Measurements from ENCODE around the gene SCO2. TPM values are rescaled to one million over a fixed set of nuclear protein-coding genes. Genes with fewer than 3 reads are reported as not detected.

SCO2 gene
- total and polyA plus RNA-seq, 2 of the 4 experiments (the other 2 are of a cell fraction), result 1.3 to 1.9 TPM

GRCh38 chr22:50537765-50538164, 12.4 kb upstream of the SCO2 start:
- no peak overlapping the region for H2AFZ ChIP-seq (replicated peaks; ENCODE audit: low read length, poor library complexity)
- no peak overlapping the region for H3K14ac ChIP-seq (replicated peaks; ENCODE audit: low read depth, low read length)
- H2BK20ac ChIP-seq (ENCODE audit: low read depth, low read length), result 0 out of 2 replicates have a peak overlapping the region, but pooled peaks have one; percentile 17
- TF ChIP-seq FOS (IDR thresholded peaks at IDR 0.05; ENCODE audit: low read depth, low read length) (no peak), NFE2L2 (IDR thresholded peaks at IDR 0.05; ENCODE audit: low read depth, low read length) (no peak), MAZ (IDR thresholded peaks at IDR 0.05; ENCODE audit: borderline replicate concordance, low read depth, low read length) (no peak), SMC3 (IDR thresholded peaks at IDR 0.05; ENCODE audit: low read depth, low read length) (no peak), RCOR1 (IDR thresholded peaks at IDR 0.05; ENCODE audit: insufficient replicate concordance, low read length) (no peak), ELK1 (IDR thresholded peaks at IDR 0.05; ENCODE audit: borderline replicate concordance, low read depth, low read length) (no peak), MAFK (IDR thresholded peaks at IDR 0.05; ENCODE audit: low read depth, low read length) (no peak), RFX5 (IDR thresholded peaks at IDR 0.05; ENCODE audit: low read depth, low read length) (no peak), CEBPB (IDR thresholded peaks at IDR 0.05; ENCODE audit: low read depth, low read length) (no peak), MXI1 (IDR thresholded peaks at IDR 0.05; ENCODE audit: borderline replicate concordance, low read depth, low read length) (no peak), USF2 (IDR thresholded peaks at IDR 0.05; ENCODE audit: low read depth, low read length) (no peak), CTCF (conservative IDR thresholded peaks at IDR 0.05; ENCODE audit: low read depth, low read length) (no peak), POLR2A (IDR thresholded peaks at IDR 0.05; ENCODE audit: low read depth, low read length) (no peak), CHD1 (IDR thresholded peaks at IDR 0.05; ENCODE audit: low read depth, low read length) (no peak), RAD21 (IDR thresholded peaks at IDR 0.05; ENCODE audit: low read length) (no peak), BHLHE40 (IDR thresholded peaks at IDR 0.05; ENCODE audit: low read depth, low read length) (no peak)
- no peak overlapping the region for H2BK5ac ChIP-seq (ENCODE audit: low read depth, low read length, poor library complexity, severe bottlenecking)
- H4K5ac ChIP-seq (ENCODE audit: low read depth, low read length), result peak overlapping the region; percentile 26; the same call in 1 of the 2 replicates
- BruUV-seq (replicated peaks), result no TSS peak
- POLR2A ChIA-PET (ENCODE audit: unreplicated experiment), result no interaction called here
- no peaks in the 10 kb centered on the region for H3K79me1 ChIP-seq (ENCODE audit: low read depth in 1 of 2, low read length in 2 of 2)
- no peak for ATAC-seq (ENCODE audit: low read depth)
- no peak overlapping the region for H3K4me3 ChIP-seq (ENCODE audit: insufficient read depth, low read depth, low read length)
- H3K23ac ChIP-seq (ENCODE audit: low read depth, low read length), result no peak overlapping the region
- no peak overlapping the region for H2AK9ac ChIP-seq (replicated peaks; ENCODE audit: low read depth, low read length, poor library complexity)
- no peaks in the 10 kb centered on the region for H3K36me3 ChIP-seq (ENCODE audit: control insufficient read depth, insufficient read depth, low read length)
- no peak overlapping the region for H3K4me2 ChIP-seq (ENCODE audit: low read depth, low read length)
- H4K8ac ChIP-seq (ENCODE audit: low read depth in 2 of 2, low read length in 2 of 2), result peak overlapping the region; percentile 12 to 62; a peak in 1 of 4 replicates
- peaks cover 7% of the 10 kb centered on the region for H3K9me1 ChIP-seq (ENCODE audit: insufficient read depth, low read length)
- DNase-seq, result no peak
- in situ Hi-C loops (cut with MboI; ENCODE audit: low sequenced_read_pairs), result no loop called here
- H3K27ac ChIP-seq (ENCODE audit: insufficient read depth, low read length), result no peak overlapping the region
- no peak overlapping the region for H3K4ac ChIP-seq (ENCODE audit: low read depth, low read length)
- intact Hi-C loops (cut with micrococcal nuclease), result loop anchor here (2.0 kb wide), 1 partner anchor 45 kb away; the partner anchor contains the start of gene CHKB
- peak overlapping the region; percentile 52 for H2AK5ac ChIP-seq (ENCODE audit: low read depth, low read length)
- H3K18ac ChIP-seq (ENCODE audit: low read depth, low read length), result no peak overlapping the region
- 90 to 100% methylated on average over 2 to 7 of the region's 13 CpGs for WGBS, 2 experiments (ENCODE audit: extremely low coverage in 2 of 2, insufficient read length in 1 of 2)
- dilution Hi-C loops (cut with HindIII; ENCODE audit: low sequenced_read_pairs, unreplicated experiment), result no loop called here
- H2BK120ac ChIP-seq (ENCODE audit: low read depth, low read length), result peak overlapping the region; percentile 59
- H3K4me1 ChIP-seq (ENCODE audit: control insufficient read depth, insufficient read depth, low read length), result peaks cover 12% of the 10 kb centered on the region
- H3K9me3 ChIP-seq (ENCODE audit: control insufficient read depth, insufficient read depth, low read length), result no peaks in the 10 kb centered on the region
- H4K91ac ChIP-seq (ENCODE audit: insufficient read depth, low read depth, low read length), result peak overlapping the region; percentile 32
- no peak overlapping the region for H3K56ac ChIP-seq (ENCODE audit: extremely low read depth, insufficient read depth, low read length)
- H3K9ac ChIP-seq (ENCODE audit: low read depth, low read length), result no peak overlapping the region
- no peak overlapping the region for H2BK15ac ChIP-seq (ENCODE audit: low read depth, low read length)
- H3K27me3 ChIP-seq (ENCODE audit: control insufficient read depth, insufficient read depth, low read length), result no peaks in the 10 kb centered on the region
- CTCF ChIA-PET, result no interaction called here
- no peaks in the 10 kb centered on the region for H4K20me1 ChIP-seq (ENCODE audit: insufficient read depth, low read length)
